Hematopoietic multipotent progenitor cell treated with erythropoietin and hydrocortisone succinate and interleukin-3 and kit ligand, for 4 days (in vitro differentiated cells): ENCODE results near the gene FXN.
"Not testable (repeated sequence)": the region's sequence is repeated elsewhere in the genome, so short reads cannot be mapped to it uniquely, and the experiment has no call there.

Experiments
- DNase-seq: peaks from one replicate; pipeline ENCODE4 v3.0.0-alpha.2; 2015

FXN gene

DNA sequence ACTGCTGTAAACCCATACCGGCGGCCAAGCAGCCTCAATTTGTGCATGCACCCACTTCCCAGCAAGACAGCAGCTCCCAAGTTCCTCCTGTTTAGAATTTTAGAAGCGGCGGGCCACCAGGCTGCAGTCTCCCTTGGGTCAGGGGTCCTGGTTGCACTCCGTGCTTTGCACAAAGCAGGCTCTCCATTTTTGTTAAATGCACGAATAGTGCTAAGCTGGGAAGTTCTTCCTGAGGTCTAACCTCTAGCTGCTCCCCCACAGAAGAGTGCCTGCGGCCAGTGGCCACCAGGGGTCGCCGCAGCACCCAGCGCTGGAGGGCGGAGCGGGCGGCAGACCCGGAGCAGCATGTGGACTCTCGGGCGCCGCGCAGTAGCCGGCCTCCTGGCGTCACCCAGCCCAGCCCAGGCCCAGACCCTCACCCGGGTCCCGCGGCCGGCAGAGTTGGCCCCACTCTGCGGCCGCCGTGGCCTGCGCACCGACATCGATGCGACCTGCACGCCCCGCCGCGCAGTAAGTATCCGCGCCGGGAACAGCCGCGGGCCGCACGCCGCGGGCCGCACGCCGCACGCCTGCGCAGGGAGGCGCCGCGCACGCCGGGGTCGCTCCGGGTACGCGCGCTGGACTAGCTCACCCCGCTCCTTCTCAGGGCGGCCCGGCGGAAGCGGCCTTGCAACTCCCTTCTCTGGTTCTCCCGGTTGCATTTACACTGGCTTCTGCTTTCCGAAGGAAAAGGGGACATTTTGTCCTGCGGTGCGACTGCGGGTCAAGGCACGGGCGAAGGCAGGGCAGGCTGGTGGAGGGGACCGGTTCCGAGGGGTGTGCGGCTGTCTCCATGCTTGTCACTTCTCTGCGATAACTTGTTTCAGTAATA is at the start of gene FXN:
FXN (plus strand) TSS at position 315 of the 871 bp plus-strand sequence; CDS start at position 346, 31 bp downstream.
- DNase-seq: peak; percentile 90

DNA sequence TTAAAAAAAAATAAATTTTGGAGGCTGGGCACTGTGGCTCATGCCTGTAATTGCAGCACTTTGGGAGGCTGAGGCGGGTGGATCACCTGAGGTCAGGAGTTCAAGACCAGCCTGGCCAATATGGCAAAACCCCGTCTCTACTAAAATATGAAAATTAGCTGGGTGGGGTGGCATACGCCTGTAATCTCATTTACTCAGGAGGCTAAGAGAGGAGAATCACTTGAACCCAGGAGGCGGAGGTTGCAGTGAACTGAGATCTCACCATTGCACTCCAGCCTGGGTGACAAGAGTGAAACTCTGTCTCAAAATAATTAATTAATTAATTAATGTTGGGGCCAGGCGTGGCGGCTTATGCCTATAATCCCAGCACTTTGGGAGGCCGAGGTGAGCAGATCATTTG is 48.6 kb upstream of the FXN start:
- not testable (repeated sequence) for DNase-seq

DNA sequence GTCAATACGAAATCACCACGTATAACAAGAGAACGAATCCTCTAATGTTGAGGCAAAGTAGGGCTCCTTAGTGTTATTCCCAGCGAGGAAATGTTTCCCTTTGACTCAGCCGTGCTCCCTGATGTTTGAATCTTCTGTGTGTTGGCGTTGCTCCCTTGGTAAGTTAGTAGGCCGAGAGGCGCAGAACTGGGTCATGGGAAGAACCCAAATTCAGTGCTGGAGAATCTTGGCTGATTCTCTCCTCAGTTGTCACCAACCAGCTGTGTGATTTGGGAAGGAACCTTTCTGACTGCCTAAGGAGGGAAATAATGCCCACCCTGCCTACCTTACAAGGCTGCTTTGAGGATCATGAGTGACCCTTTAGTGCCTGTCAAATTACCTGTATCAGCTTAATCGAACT is 44.1 kb upstream of the FXN start:
- no peak for DNase-seq

DNA sequence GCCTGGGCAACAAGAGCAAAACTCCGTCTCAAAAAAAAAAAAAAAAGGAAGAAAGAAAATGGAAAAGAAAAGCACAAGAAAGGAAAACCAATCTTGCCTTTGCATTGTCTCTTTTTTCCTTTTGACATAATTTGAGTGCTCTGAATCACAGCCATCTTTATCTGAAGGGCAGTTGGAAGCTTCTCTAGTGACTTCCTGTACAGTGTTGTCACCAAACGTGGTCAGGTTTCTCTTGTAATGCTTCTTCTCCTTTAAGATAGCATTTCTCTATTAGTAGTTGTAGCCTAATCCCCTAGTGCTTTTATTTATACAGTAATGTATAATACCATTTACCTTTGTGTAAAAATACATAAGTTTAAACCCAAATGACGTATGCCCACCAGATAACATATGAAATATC is 39.8 kb upstream of the FXN start:
- DNase-seq: peak; percentile 64

DNA sequence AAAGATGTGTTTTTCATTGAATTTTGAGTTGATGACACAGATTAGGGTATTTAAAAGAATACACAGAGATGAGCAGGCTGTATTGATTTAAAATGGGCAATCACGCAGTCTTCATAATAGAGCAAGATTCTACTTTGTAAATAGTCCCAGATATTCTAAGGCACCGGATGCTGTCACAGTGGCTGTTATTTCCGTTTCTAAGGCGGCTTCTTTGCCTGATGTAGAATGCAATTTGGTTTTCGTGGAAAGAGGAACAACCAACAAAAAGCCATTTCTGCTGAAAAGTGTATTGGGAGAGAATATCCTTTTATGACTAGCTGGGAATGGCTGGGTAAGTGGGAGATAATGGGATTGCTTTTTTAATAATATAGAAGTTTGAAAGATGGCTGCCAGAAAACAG is 39.1 kb upstream of the FXN start:
- peak; percentile 60 for DNase-seq

DNA sequence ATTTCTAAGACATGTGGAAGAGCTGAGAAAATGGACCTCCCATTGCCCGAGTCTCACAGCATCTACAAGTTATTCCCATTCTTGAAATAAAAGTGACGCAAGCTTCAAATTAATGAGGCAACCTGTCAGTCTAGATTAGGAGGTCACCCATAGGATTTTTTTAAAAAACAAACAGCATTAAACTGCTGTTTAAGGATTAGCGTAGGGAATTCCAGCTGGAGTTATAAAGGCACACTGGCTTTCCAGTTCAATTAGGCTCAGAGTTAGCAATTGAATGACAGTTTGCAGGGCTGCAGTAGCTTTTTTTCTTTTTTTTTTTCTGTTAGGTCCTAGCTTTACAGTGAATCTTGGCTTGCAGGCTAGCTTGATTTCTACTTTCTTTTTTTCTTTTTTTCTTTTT is 37.9 kb upstream of the FXN start:
- no peak for DNase-seq

DNA sequence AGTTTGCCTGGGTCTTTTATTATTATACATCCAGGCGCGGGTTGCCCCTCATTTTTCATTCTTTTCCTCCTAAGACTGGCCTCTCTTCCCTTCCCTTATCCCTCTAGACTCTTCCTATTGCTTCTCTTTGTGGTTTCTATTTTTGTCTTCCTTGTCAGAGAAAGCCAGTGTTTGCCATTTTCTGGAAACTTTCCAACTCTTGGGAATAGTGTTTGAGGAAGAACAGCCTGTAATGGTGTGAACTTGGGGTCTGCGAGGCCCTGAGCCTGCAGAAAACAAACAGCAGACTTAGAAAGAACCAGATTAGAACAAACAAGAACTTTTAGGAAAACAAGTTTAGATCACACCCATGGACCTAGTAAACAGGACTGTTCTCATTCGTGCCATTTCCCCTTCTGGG is 37.2 kb upstream of the FXN start:
- no peak for DNase-seq

DNA sequence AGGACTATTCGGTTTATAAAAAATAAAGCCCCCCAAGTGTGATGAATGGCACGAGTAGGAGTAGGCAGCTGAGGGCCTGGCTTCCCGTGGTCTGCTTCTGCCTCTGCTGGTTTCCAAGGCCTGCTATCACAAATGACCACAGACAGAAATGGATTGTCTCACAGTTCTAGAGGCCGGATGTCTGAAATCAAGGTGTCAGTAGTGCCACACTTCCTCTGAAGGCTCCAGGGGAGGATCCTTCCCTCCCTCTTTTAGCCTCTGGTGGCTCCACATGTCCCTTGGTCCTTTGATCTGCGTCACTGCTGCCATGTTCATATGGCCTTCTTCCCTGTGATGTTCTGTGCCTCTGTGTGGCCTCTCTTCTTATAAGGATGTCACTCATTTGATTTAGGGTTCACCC is 36.7 kb upstream of the FXN start:
- DNase-seq: peak; percentile 85

DNA sequence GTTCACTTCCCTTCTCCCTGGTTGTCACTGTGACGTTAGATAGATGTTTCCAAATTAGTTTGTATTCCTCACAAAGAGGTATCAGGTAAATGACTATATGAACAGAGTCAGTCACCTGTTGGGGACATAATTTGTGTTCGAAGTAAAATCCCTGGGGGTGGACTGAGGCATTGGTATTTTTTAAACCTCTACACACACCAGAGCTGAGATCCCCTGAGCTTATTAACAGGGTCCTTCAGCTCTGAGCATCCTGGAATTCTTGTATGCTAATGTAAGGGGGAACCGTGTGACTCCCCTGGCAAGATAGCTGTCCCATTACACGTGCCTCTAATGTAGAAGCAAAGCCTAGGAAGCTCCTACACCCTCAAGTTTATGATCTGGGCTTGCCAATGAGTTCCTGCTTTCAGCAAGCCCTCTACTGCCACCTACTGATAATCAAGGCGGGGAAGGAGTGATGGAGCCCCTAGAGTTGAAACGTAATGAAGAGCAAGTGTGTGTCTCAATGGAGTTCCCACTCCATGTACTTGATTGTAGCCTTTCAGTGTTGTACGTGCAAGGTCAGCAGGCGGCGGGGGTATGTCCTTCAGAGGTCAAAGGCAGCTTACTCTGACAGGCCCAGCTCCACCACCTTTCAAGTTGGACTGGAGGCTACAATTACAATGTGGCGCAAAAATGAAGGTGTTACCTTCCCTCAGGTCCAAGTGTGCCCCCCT is 36.0 kb upstream of the FXN start:
- DNase-seq: peak; percentile 96

DNA sequence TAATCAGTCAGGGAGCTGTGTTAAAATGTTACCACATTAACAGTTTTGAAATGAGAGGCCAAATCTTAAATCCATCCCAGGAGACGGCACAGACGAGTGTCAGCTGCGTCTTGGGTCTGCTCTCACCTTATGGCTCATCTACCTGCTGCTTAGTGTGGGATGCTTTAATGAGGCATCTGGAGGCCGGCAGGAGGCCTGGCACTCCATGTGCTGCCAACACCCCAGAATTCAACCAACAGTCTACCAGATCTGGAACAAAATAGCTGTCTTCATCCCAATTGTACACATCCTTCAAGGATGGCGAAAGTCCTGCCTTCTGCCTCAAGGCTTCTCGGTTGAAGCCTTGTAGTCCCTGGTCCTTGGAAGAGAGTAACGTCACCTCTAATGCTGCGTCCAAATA is 33.6 kb upstream of the FXN start:
- no peak for DNase-seq

DNA sequence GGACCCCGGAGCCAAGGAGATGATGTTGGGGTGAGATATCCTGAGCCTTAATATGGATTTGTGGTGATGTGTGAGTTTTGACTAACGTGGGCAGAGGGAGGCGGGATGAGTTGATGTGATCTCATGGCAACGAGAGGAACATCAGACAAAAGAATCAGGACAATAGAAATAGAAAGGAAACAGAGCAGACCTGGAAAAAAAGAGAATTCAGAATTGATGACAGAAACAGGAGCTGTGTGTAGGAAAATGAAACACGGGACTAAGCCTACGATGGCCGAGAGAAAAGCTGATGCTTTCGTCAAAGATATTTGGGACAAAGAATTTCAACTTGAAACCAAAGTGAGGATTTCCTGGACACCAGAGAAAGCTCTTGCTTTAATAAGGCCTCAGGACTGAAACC is 32.5 kb upstream of the FXN start:
- no peak for DNase-seq

DNA sequence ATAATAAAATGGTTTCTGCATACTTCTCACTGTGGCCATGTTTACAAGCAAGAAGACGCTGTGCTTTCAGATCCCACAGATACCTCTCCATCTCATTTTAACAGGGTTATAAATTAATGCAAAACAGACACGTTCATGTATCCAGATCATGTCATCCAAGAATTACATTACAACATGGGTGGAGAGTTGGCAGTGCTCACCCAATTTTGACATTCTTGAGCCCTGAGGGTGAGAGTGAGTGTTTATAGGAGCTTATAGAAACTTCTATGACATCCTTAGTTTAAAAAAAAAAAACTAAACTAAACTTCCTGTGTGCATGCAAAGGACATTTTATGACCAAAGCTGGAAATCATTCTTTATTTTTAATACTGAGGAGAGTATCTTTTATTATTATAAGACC is 30.7 kb upstream of the FXN start:
- no peak for DNase-seq

DNA sequence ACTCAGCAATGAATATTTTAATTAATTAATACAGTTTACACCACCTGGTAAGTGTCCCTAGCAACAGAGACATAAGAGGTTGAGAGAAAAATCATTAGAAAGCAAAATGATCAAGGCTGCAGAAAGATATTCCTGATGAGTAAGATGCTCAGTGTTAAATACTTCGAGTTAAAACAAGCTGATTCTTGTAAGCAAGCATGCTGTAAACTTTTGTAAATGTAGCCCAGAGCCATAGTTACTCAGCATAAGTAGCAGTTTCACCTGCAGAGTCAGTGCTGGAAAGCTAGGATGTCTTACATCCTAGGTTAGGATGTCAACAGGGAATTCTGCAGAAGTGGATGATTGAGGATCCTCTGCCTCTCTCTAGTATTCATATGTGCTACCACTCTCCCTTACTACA is 25.8 kb upstream of the FXN start:
- DNase-seq: no peak

DNA sequence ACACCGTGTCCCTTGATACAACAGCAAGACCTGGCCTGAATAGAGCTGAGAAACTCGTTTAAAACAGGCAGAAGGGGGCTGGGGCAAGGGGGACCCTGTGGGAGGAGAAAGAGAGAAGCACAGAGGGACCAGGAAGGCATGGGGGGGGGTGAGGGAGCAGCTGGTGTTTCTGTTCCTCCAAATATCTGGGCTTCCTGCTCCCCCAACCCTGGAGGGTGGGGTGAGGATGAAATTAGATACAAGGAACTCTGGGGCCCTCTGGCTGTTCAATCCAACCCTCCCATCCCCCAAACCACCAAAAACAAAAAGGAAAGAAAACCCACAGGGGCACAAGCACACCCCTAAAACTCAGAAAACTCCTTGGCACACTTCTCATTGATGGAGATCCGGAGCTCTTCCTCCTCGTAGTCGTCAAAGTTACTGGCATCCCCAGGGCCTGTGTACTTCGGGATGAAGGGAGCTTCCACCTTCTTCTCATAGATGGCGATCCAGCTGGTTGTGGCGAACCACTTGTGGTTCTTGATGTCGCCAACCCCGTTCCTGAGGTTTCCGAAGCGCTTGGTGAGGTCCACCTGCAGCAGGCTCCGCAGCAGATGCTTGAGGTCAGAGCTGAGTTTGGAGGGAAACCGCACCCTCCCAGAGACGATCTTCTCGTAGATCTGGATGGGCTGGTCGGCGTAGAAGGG is 22.7 kb upstream of the FXN start:
- peak; percentile 78 for DNase-seq

DNA sequence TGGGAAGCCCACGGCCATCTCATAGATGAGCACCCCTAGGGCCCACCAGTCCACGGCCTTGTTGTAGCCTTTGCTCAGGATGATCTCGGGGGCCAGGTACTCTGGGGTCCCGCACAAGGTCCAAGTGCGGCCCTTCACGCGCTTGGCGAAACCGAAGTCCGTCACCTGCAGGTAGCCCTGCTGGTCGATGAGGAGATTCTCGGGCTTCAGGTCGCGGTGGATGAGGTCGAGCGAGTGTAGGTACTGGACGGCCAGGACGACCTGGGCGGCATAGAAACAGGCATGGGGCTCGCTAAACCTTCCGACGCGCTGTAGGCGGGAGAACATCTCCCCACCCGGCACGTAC is 22.2 kb upstream of the FXN start:
- no peak for DNase-seq

DNA sequence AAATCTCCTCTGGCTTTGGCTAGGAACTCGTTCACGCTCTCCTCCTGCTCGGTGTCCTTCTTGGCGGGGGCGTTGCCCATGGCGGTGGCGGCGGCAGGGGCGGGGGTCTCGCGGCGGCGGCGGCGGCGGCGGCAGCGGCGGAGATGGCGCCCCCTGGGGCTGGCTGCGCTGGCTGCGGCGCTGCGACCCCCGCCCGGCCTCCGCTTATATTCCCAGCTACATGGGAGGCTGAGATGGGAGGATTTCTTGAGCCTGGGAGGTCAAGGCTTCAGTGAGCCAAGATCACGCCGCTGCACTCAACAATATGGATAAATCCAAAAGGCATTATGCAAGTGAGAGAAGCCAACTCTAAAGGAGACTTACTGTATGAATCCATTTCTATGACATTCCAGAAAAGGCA is 21.5 kb upstream of the FXN start, which contains the start of gene PRKACG:
PRKACG (minus strand) TSS at position 101 of the 400 bp plus-strand sequence; CDS start at position 80, 21 bp downstream.
- no peak for DNase-seq

DNA sequence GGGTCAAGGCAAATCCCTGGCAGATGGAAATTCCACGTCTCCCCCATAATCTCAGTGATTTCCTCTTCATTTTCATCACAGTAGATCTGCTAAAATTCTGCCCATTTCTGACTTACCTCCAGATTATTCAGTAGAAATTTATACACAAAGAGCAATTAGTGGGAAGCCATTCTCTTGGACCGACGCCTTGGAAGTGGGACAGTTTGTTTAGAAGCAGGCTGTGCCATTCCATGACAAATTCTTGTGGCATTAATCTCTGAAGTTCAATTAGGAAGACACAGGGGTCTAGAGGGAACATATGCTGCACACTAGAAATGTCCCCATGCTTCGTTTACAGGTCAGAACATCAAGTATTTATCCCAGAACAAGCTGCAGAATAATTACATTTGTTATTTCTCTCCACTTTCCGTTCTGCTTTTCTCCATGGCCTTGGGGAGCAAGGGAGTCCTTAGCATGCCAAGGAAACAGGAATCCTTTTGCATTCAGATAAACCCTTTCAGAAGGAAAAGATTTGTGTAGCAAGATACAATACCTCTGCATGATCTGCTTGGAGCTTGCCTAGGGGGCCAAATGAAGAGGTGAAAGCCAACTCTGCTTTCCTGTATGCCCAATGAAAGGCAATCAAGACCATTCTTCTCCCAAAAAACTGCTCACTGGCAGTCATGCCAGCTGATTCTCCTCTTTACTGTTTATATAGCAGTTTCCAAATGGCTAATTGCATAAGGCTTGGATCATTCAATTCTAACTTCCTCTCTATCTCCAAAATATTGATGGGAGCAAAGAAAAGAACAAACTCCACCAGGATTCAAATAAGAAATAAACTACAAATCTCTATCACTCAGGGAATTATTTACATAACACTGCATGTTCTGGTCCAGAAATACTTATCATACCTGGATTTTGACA is 19.1 kb upstream of the FXN start:
- DNase-seq: no peak

DNA sequence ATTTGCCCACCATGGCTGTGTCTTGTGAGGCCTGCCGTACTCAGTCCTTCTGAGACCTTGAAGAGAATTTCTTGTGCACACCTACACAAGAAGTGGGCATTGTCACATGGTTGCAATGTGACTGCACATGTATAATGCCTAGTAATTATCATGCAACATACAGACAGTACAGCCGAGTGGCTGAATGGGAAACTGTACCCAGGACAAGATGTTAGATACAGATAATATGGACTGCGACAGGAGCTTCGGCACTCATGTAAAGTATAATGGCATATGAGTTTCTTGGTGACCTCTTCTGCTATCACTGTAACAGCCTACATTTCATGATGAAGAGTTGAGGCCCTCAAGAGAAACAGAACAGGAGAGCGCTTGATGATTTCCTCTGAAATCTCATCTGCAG is 16.8 kb upstream of the FXN start:
- peak; percentile 90 for DNase-seq

DNA sequence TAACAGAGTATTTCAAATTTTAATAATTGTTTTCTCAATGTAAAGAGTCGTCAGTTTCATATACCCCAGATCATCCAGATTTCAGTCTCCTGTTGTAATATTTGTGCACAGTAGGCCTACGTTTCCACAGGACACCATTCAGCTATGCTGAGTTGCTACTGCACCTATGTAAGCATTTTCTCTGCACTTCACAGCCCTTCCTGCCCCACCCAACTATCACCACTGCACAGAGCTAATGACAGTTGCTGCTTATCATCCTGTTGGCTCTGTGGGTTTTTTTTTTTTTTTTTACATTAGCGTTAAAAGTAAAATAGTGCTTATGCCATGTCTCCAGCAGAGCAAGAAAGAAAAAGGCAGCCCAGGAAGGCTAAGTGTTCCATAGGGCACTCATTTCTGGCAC is 15.7 kb upstream of the FXN start:
- peak; percentile 98 for DNase-seq

DNA sequence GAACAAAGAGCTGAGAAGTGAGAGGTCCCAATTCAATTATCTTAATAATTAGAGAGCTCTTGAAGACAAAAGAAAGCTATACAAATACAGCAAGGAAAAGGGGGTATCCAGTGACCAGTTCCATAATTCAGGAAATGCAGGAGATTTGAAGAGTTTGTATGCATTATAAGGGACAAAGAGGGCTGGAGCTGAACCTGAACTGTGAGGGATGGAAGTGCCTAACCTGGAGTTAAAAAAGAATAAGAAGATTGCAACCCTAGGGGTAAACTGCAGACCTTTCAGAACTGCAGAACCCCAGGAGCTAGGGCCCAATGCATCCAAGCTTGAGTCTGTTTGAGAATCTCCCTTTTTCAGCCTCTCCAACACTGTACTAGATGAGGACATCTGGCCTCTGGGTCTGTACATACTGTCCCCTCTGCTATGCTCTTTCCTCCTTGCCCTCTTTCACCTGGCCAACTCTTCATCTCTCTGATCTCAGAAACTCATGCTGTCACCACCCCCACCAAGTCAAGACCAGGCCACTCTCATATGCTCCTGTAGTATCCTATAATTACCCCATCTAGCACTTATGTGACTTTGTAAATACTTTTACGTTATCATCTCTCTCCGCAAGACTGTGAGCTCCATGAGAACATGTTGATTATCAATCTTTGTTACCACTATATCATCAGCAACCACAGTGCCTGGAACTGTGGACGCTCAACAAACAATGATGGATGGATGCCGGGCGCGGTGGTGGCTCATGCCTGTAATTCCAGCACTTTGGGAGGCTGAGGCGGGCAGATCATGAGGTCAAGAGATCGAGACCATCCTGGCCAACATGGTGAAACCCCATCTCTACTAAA is 15.0 kb upstream of the FXN start:
- peak; percentile 62 for DNase-seq

DNA sequence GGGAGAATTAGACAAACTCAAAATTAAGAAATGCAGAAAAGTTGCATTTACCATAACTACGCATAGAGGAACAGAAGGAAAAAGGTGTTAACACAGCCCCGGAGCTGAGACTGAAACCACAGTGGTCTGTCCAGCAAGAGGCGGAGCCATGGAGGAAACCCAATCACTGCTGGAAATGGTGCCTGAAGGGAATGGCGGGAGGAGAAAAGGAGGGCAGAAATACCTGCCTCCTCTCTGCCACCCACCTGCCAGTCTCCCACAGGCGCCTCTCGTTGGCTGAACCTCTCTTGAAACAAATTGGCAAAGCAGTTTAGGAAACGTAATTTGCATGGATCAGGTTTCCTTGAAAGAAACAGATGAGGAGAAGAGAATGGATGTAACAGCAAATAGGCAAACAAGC is 11.9 kb upstream of the FXN start:
- no peak for DNase-seq
